ENCODE results near the gene ADAP1. TPM values are rescaled to one million over a fixed set of nuclear protein-coding genes. Genes with fewer than 3 reads are reported as not detected.

ADAP1 gene
- total RNA-seq, 1 donor, result 0.72 TPM

DNA sequence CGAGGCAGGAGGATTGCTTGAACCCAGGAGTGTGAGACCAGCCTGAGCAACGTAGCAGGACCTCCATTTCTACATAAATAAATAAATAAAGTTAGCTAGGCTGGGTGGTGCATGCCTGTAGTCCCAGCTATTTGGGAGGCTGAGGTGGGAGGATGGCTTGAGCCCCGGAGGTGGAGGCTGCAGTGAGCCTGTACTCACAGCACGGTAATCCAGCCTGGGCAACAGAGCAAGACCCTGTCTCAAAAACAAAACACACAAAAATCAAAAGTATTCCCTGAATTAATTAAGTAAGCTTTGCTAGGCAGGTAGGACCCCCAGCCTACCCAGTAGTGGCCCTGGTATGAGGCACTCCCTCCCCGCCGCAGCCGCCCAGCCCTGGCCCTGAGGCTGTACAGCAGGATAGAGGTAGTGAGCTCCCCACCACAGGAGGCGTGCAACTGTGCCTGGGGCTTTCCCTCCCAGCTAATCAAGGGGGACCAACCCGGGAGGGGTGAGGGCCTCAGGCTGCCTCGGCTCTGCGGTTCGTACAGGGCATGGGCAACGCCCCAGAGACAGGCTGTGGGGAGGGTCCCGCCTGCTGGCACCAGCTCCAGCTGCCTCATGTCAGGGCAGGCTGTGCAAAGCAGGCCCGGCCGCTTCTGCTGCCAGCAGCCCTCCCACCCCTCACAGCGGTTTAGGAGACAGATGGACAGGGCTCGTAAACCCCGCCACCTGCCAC is 27.5 kb upstream of the ADAP1 start:
- DNase-seq (ENCODE audit: low read depth), result no peak
- H3K4me3 ChIP-seq (ENCODE audit: low read depth, low read length), result no peak overlapping the region
- TF ChIP-seq, protein P1, sequence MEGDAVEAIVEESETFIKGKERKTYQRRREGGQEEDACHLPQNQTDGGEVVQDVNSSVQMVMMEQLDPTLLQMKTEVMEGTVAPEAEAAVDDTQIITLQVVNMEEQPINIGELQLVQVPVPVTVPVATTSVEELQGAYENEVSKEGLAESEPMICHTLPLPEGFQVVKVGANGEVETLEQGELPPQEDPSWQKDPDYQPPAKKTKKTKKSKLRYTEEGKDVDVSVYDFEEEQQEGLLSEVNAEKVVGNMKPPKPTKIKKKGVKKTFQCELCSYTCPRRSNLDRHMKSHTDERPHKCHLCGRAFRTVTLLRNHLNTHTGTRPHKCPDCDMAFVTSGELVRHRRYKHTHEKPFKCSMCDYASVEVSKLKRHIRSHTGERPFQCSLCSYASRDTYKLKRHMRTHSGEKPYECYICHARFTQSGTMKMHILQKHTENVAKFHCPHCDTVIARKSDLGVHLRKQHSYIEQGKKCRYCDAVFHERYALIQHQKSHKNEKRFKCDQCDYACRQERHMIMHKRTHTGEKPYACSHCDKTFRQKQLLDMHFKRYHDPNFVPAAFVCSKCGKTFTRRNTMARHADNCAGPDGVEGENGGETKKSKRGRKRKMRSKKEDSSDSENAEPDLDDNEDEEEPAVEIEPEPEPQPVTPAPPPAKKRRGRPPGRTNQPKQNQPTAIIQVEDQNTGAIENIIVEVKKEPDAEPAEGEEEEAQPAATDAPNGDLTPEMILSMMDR (IDR thresholded peaks at IDR 0.05; ENCODE audit: insufficient read depth, low read length), result no peak

DNA sequence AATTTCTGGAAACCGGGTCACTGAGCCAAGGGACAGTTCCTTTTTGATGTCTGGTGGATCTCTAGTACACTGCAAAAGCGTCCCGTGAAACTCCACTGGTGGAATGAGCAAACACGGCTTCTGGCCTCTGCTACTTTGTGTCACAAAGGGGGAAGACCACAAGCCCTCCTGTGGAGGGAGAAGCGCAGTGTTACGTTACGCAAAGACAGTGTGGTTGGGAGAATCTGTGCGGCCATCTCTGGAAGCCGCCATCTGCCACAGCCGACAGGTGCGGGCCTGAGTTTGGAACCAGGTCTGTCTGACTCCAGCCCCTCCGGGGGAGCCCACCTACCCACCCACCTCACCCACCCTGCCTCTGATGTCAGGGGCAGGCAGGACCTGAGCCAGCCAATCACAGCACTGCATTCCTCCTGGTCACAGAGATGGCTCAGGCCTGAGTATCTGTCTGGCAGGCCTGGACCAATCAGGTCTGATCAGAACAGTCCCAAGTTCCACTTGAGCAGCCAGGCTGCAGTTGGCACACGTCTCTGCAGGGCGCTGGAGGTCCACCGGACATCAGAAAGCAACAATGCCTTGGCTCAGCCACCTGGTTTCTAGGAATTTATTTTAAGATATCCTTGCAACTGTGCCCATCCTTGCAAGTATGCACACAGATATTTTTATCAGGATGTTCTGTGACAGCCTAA is 25.5 kb upstream of the ADAP1 start:
- TF ChIP-seq, protein P1 (IDR thresholded peaks at IDR 0.05; ENCODE audit: insufficient read depth, low read length), result no peak
- DNase-seq (ENCODE audit: low read depth), result peak; percentile 16
- no peak overlapping the region for H3K4me3 ChIP-seq (ENCODE audit: low read depth, low read length)

DNA sequence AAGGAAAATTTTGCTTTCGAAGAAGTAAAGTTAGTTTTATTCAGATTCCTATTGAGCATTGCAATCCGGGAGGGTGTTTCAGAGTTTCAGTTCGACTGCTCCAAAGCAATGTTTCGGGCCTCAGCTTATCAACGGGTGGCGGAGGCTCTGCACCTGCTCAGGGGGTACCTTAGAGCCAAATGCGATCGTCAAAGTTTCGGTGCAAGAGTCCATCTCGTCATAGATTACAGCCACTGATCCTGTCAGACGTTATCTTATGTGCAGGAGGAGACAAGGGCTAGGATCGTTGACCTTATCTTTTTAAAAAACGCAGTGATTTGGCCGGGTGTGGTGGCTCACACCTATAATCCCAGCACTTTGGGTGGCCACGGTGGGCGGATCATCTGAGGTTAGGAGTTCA is 24.7 kb upstream of the ADAP1 start:
- H3K4me3 ChIP-seq (ENCODE audit: low read depth, low read length), result no peak overlapping the region
- no peak for DNase-seq (ENCODE audit: low read depth)
- TF ChIP-seq, protein P1 (IDR thresholded peaks at IDR 0.05; ENCODE audit: insufficient read depth, low read length), result no peak

DNA sequence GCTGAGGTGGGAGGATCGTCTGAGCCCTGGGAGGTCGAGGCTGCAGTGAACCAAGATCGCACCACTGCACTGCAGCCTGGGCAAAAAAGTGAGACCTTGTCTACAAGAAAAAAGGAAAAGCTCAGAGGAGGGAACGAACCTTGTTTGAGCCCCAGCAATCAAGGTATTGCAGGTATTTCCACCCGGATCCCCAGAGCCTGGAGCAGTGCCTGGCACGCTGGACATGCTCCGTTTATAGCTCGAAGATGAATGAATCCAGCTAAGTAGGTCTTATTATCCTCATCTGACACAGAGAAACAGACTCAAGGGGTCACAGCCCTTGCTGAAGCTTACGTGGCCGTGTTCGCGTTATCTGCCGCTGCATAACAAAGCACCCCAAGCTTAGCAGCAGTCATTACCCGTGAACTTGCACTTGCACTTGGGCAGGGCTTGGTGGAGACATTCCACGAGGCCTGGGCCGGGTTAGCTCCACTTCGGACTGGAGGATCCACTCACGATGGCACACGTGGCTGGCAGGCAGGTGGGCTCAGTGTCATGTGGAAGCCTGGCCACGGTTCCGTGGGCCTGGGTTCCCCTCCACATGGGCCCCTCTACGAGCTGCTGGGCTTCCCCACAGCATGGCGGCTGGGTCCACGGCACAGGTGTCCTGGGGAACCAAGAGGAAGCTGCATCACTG is 24.1 kb upstream of the ADAP1 start:
- no peak for DNase-seq (ENCODE audit: low read depth)
- no peak overlapping the region for H3K4me3 ChIP-seq (ENCODE audit: low read depth, low read length)
- TF ChIP-seq, protein P1 (IDR thresholded peaks at IDR 0.05; ENCODE audit: insufficient read depth, low read length), result no peak

DNA sequence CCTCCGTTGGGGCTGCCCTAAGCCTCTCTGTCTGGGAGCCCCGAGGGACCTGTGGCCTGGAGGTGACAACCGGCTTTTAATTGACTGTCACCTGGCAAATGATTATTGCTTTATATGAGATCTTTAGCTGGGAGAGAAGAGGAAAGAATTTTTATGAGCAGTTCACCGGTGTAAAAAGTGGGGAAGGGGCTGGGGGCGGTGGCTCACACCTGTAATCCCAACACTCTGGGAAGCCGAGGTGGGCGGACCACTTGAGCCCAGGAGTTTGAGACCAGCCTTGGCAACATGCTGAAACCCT is 23.5 kb upstream of the ADAP1 start:
- H3K4me3 ChIP-seq (ENCODE audit: low read depth, low read length), result no peak overlapping the region
- TF ChIP-seq, protein P1 (IDR thresholded peaks at IDR 0.05; ENCODE audit: insufficient read depth, low read length), result no peak
- DNase-seq (ENCODE audit: low read depth), result no peak

DNA sequence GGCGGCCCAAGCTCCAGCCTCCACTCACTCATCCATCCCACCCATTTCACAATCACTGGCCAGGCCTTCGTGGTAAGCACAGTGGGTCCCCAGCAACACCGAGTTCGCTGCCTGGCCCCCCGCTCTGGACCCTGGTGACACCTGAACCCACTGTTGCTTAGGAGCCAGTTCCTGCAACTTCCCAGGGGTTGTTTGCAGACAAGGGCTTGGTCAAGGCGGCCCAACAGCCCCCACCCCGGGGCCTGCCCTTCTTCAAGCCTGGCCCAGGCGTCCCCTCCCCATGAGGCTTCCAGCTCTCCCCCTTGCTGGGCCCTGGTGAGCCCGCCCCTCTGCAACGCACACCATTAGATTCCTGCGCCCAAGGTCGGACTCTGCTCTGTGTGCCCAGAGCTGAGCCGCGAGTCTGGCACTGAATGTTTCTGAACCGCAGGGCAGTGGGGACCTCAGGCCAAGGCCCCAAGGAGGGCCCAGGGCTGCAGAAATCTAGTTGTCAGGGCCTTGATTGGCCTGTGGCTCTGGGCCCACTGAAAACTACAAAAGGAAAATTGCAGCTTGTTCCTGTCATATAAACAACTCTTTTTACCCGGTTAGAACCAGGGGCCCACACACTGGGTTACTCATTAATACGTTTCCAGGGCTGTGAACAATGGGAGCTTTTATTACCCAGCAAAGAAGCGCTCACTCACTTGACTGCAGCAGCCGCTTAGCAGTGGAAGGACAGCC is 23.0 kb upstream of the ADAP1 start:
- TF ChIP-seq, protein P1 (IDR thresholded peaks at IDR 0.05; ENCODE audit: insufficient read depth, low read length), result no peak

More for the DNA sequence above, 23.0 kb upstream of the ADAP1 start:
- no peak overlapping the region for H3K4me3 ChIP-seq (ENCODE audit: low read depth, low read length)
- DNase-seq (ENCODE audit: low read depth), result no peak
